ENCODE results near the gene ARID5B.
"Not testable (repeated sequence)": the region's sequence is repeated elsewhere in the genome, so short reads cannot be mapped to it uniquely, and the experiment has no call there.

The ARID5B gene

GRCh38 chr10:61860964-61861758 lies 40.3 kb upstream of the ARID5B start:
- no peak for DNase-seq (ENCODE audit: extremely low spot score)
- POLR2A ChIA-PET: no interaction called here
- TF ChIP-seq HDGF (IDR thresholded peaks at IDR 0.05; ENCODE audit: borderline replicate concordance) (no peak), TARDBP (IDR thresholded peaks at IDR 0.05) (no peak)
- CTCF ChIA-PET: no interaction called here

DNA sequence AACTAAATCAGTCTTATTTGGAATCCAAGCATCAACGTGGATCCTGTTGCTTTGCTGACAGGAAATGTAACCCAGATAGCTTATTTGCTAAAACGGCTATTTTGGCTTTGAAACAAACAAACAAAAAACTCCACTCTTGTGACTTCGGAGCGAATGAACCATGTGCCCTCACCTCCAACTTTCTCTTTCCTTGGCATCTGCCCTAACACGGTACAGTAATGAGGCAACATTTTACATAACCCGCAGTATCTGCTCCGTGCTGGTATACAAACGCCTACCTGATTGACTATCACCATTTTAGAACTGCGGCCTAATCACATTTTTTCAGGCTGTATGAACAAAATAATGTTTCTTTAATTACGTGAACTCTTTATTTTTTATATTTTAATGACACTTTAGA lies 37.5 kb upstream of the ARID5B start:
- no peak for DNase-seq (ENCODE audit: extremely low spot score)
- ChIA-PET CTCF (interaction anchor here (0.7 kb wide), 1 partner anchor 36 kb away, joined by 10 read pairs; no protein-coding TSS in a partner anchor), POLR2A (no interaction called here)
- TF ChIP-seq L3MBTL2 (conservative IDR thresholded peaks at IDR 0.05) (no peak), TARDBP (IDR thresholded peaks at IDR 0.05) (no peak), FOXK2 (IDR thresholded peaks at IDR 0.05) (no peak), FOXM1 (IDR thresholded peaks at IDR 0.05; ENCODE audit: borderline replicate concordance) (no peak), LEF1 (IDR thresholded peaks at IDR 0.05; ENCODE audit: borderline replicate concordance) (no peak)

GRCh38 chr10:61866700-61867368 lies 34.7 kb upstream of the ARID5B start:
- TF ChIP-seq LEF1 (IDR thresholded peaks at IDR 0.05; ENCODE audit: borderline replicate concordance): no peak
- TF ChIP-seq TARDBP (IDR thresholded peaks at IDR 0.05): no peak
- TF ChIP-seq, protein P1, sequence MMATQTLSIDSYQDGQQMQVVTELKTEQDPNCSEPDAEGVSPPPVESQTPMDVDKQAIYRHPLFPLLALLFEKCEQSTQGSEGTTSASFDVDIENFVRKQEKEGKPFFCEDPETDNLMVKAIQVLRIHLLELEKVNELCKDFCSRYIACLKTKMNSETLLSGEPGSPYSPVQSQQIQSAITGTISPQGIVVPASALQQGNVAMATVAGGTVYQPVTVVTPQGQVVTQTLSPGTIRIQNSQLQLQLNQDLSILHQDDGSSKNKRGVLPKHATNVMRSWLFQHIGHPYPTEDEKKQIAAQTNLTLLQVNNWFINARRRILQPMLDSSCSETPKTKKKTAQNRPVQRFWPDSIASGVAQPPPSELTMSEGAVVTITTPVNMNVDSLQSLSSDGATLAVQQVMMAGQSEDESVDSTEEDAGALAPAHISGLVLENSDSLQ (IDR thresholded peaks at IDR 0.05): no peak
- DNase-seq (ENCODE audit: extremely low spot score): no peak
- POLR2A ChIA-PET: no interaction called here
- CTCF ChIA-PET: no interaction called here

- DNase-seq (ENCODE audit: extremely low spot score); POLR2A ChIA-PET; CTCF ChIA-PET: not testable (repeated sequence)
These were observed 34.1 kb upstream of the ARID5B start for GRCh38 chr10:61867374-61867773.

GRCh38 chr10:61867817-61868216 lies 33.7 kb upstream of the ARID5B start:
- POLR2A ChIA-PET; DNase-seq (ENCODE audit: extremely low spot score); CTCF ChIA-PET: not testable (repeated sequence)

- POLR2A ChIA-PET: no interaction called here
- no peak for TF ChIP-seq ZNF384 (IDR thresholded peaks at IDR 0.05)
- TF ChIP-seq ARNT (IDR thresholded peaks at IDR 0.05): no peak
- no peak for TF ChIP-seq FOXA1 (IDR thresholded peaks at IDR 0.05)
- TF ChIP-seq L3MBTL2 (conservative IDR thresholded peaks at IDR 0.05): no peak
- TF ChIP-seq FOXK2 (IDR thresholded peaks at IDR 0.05): no peak
- no peak for TF ChIP-seq HDGF (IDR thresholded peaks at IDR 0.05; ENCODE audit: borderline replicate concordance)
- TF ChIP-seq BHLHE40 (IDR thresholded peaks at IDR 0.05; ENCODE audit: borderline replicate concordance): no peak
- TF ChIP-seq LEF1 (IDR thresholded peaks at IDR 0.05; ENCODE audit: borderline replicate concordance): no peak
- TF ChIP-seq FOXM1 (IDR thresholded peaks at IDR 0.05; ENCODE audit: borderline replicate concordance): no peak
- TF ChIP-seq SP1 (IDR thresholded peaks at IDR 0.05): no peak
- TF ChIP-seq ELF4 (IDR thresholded peaks at IDR 0.05): no peak
- TF ChIP-seq, protein P1 (IDR thresholded peaks at IDR 0.05): no peak
- no peak for TF ChIP-seq TARDBP (IDR thresholded peaks at IDR 0.05)
- TF ChIP-seq SUZ12 (IDR thresholded peaks at IDR 0.05): no peak
- TF ChIP-seq NFRKB (IDR thresholded peaks at IDR 0.05): no peak
- TF ChIP-seq CTBP1 (IDR thresholded peaks at IDR 0.05; ENCODE audit: borderline replicate concordance): no peak
- no peak for DNase-seq (ENCODE audit: extremely low spot score)
- CTCF ChIA-PET: no interaction called here
These were observed 32.3 kb upstream of the ARID5B start for GRCh38 chr10:61869041-61869675.

- TF ChIP-seq ARNT (IDR thresholded peaks at IDR 0.05) (no peak), NFRKB (IDR thresholded peaks at IDR 0.05) (no peak), CTBP1 (IDR thresholded peaks at IDR 0.05; ENCODE audit: borderline replicate concordance) (no peak), TARDBP (IDR thresholded peaks at IDR 0.05) (no peak), ZNF384 (IDR thresholded peaks at IDR 0.05) (no peak)
- DNase-seq (ENCODE audit: extremely low spot score): no peak
- POLR2A ChIA-PET: no interaction called here
- CTCF ChIA-PET: no interaction called here
These were observed 31.5 kb upstream of the ARID5B start for GRCh38 chr10:61869774-61870525.

All from HEK293T (cell line).